Fibroblast of lung (primary cell): Measurements from ENCODE around the gene GPX7.

Experiments
- EZH2 ChIP-seq: IDR thresholded peaks from 2 replicates; pipeline ENCODE4 v1.5.1; 2012; ENCODE audit warnings: low read length, control low read depth, mild to moderate bottlenecking; ENCODE audit errors: missing control alignments
- TF ChIP-seq, protein P1 (sequence below), 2 donors: IDR thresholded peaks in 1 of 2; conservative IDR thresholded peaks in 1 of 2; 1 replicate in 1 of 2; 2 replicates in 1 of 2; pipeline ENCODE4 v1.5.1; 2011 to 2012; ENCODE audit warnings: low read length in 2 of 2, control low read depth in 1 of 2, inconsistent platforms in 1 of 2, low read depth in 1 of 2, mild to moderate bottlenecking in 1 of 2

DNA sequence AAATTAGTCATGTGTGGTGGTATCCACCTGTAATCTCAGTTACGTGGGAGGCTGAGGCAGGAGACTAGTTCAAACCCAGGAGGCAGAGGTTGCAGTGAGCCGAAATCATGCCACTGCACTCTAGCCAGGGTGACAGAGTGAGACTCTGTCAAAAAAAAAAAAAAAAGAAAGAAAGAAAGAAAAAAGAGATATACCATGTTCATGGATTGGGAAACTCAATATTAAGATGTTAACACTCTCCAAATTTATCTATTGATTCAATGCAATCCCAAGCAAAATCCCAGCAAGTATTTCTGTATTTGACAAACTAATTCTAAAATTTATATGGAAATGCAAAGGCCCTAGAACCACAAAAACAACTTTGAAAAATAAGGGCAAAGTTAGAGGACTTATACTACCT is 19.8 kb downstream of the GPX7 start:
- TF ChIP-seq, protein P1, sequence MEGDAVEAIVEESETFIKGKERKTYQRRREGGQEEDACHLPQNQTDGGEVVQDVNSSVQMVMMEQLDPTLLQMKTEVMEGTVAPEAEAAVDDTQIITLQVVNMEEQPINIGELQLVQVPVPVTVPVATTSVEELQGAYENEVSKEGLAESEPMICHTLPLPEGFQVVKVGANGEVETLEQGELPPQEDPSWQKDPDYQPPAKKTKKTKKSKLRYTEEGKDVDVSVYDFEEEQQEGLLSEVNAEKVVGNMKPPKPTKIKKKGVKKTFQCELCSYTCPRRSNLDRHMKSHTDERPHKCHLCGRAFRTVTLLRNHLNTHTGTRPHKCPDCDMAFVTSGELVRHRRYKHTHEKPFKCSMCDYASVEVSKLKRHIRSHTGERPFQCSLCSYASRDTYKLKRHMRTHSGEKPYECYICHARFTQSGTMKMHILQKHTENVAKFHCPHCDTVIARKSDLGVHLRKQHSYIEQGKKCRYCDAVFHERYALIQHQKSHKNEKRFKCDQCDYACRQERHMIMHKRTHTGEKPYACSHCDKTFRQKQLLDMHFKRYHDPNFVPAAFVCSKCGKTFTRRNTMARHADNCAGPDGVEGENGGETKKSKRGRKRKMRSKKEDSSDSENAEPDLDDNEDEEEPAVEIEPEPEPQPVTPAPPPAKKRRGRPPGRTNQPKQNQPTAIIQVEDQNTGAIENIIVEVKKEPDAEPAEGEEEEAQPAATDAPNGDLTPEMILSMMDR (conservative IDR thresholded peaks at IDR 0.05 in 1 of 2, IDR thresholded peaks at IDR 0.05 in 1 of 2; ENCODE audit: low read depth in 1 of 2, low read length in 2 of 2): no peak
- TF ChIP-seq EZH2: no peak
